HEK293T (cell line): ENCODE measurements around the gene TBX21.

Experiments used
- BHLHE40 ChIP-seq: fragments of 450-650 bp; IDR thresholded peaks from 2 replicates; pipeline ENCODE4 v1.6.1; 2016; ENCODE audit warnings: mild to moderate bottlenecking, moderate library complexity, borderline replicate concordance
- PKNOX1 ChIP-seq: fragments of 450-650 bp; IDR thresholded peaks from 2 replicates; pipeline ENCODE4 v1.6.1; 2016

- no peak for TF ChIP-seq BHLHE40
- no peak for TF ChIP-seq PKNOX1
Observed at GRCh38 chr17:47757386-47757785, 24.4 kb downstream of the TBX21 start.
